H1 (cell line): Measurements from ENCODE around the gene TBC1D22A. TPM values are rescaled to one million over a fixed set of nuclear protein-coding genes. Genes with fewer than 3 reads are reported as not detected.

Experiments
- ATF3 ChIP-seq: IDR thresholded peaks from 2 replicates; pipeline ENCODE4 v1.6.1; 2011; ENCODE audit warnings: low read depth, mild to moderate bottlenecking, low read length; ENCODE audit not compliant: insufficient read depth
- BCL11A ChIP-seq, 2 experiments: IDR thresholded peaks; one replicate each; pipeline ENCODE4 v1.6.1; 2011; ENCODE audit warnings: low read depth in 2 of 2, low read length in 2 of 2, mild to moderate bottlenecking in 2 of 2
- GABPA ChIP-seq: IDR thresholded peaks from 2 replicates; pipeline ENCODE4 v1.6.1; 2011; ENCODE audit warnings: mild to moderate bottlenecking, low read length, moderate library complexity, borderline replicate concordance; ENCODE audit not compliant: insufficient read depth
- KDM1A ChIP-seq: fragments of 200-600, 300-600 bp; sonication (generic); IDR thresholded peaks from 2 replicates; pipeline ENCODE4 v1.7.1; 2016; ENCODE audit warnings: mild to moderate bottlenecking, low read length, borderline replicate concordance
- NRF1 ChIP-seq: IDR thresholded peaks from 2 replicates; pipeline ENCODE4 v1.6.1; 2011; ENCODE audit warnings: mild to moderate bottlenecking, low read depth, low read length, improper control_type of control experiment
- TEAD4 ChIP-seq: IDR thresholded peaks from 2 replicates; pipeline ENCODE4 v1.6.1; 2012; ENCODE audit warnings: low read depth, low read length, inconsistent platforms, mixed read lengths
- polyA plus RNA-seq, 7 experiments: library from polyadenylated mRNA; depleted of rRNA in 3 of 7; stranded (reverse) in 5 of 7; unstranded in 2 of 7; fragments of >200 nt in 5 of 7; fragments of 200-250 nt in 2 of 7; gene quantifications; 1 replicate in 5 of 7; 2 replicates in 1 of 7; 4 replicates in 1 of 7; pipeline versions ENCODE4 v1.2.1 to v1.2.3, GENCODE V29; 2011 to 2013; ENCODE audit warnings: missing spikeins in 2 of 7, mixed read lengths in 2 of 7
- total RNA-seq: library from RNA; stranded (reverse); fragmentation: NEBNext Ultra II Directional; extraction: Animal tissue kit (Norgen Biotek cat#: 25700); gene quantifications from 2 replicates; pipeline ENCODE4 v1.2.1, GENCODE V29; 2021
- TF ChIP-seq, protein P1 (sequence below): fragments of 300-600 bp; sonication (generic); IDR thresholded peaks from 2 replicates; pipeline ENCODE4 v1.7.1; 2012; ENCODE audit warnings: low read length, moderate library complexity, mild to moderate bottlenecking, inconsistent platforms; ENCODE audit not compliant: insufficient replicate concordance

TBC1D22A gene
- total and polyA plus RNA-seq, 2 of the 8 experiments (the other 6 are each of a cell fraction or from before 2014, with no cell fraction given), result 11.9 to 18.4 TPM

DNA sequence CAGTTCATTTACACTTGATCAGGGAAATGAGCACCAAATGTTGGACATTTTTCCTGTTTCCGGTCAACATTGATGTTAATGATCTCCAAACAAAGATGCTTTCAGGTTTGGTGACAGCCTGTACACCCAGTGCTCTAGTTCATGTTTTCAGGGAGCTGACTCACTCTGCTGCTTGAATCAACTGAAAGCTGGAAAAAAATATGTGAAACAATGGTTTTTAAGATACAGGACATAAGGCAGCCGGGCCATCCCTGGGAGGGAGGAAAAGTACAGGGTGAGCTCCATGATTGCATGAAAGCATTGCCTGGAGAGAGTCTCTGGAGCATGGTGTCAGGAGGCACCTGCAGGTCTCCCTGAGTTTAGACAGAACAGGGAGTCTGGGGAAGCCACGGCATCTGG, 259.6 kb downstream of the TBC1D22A start (continued):
- TF ChIP-seq, protein P1, sequence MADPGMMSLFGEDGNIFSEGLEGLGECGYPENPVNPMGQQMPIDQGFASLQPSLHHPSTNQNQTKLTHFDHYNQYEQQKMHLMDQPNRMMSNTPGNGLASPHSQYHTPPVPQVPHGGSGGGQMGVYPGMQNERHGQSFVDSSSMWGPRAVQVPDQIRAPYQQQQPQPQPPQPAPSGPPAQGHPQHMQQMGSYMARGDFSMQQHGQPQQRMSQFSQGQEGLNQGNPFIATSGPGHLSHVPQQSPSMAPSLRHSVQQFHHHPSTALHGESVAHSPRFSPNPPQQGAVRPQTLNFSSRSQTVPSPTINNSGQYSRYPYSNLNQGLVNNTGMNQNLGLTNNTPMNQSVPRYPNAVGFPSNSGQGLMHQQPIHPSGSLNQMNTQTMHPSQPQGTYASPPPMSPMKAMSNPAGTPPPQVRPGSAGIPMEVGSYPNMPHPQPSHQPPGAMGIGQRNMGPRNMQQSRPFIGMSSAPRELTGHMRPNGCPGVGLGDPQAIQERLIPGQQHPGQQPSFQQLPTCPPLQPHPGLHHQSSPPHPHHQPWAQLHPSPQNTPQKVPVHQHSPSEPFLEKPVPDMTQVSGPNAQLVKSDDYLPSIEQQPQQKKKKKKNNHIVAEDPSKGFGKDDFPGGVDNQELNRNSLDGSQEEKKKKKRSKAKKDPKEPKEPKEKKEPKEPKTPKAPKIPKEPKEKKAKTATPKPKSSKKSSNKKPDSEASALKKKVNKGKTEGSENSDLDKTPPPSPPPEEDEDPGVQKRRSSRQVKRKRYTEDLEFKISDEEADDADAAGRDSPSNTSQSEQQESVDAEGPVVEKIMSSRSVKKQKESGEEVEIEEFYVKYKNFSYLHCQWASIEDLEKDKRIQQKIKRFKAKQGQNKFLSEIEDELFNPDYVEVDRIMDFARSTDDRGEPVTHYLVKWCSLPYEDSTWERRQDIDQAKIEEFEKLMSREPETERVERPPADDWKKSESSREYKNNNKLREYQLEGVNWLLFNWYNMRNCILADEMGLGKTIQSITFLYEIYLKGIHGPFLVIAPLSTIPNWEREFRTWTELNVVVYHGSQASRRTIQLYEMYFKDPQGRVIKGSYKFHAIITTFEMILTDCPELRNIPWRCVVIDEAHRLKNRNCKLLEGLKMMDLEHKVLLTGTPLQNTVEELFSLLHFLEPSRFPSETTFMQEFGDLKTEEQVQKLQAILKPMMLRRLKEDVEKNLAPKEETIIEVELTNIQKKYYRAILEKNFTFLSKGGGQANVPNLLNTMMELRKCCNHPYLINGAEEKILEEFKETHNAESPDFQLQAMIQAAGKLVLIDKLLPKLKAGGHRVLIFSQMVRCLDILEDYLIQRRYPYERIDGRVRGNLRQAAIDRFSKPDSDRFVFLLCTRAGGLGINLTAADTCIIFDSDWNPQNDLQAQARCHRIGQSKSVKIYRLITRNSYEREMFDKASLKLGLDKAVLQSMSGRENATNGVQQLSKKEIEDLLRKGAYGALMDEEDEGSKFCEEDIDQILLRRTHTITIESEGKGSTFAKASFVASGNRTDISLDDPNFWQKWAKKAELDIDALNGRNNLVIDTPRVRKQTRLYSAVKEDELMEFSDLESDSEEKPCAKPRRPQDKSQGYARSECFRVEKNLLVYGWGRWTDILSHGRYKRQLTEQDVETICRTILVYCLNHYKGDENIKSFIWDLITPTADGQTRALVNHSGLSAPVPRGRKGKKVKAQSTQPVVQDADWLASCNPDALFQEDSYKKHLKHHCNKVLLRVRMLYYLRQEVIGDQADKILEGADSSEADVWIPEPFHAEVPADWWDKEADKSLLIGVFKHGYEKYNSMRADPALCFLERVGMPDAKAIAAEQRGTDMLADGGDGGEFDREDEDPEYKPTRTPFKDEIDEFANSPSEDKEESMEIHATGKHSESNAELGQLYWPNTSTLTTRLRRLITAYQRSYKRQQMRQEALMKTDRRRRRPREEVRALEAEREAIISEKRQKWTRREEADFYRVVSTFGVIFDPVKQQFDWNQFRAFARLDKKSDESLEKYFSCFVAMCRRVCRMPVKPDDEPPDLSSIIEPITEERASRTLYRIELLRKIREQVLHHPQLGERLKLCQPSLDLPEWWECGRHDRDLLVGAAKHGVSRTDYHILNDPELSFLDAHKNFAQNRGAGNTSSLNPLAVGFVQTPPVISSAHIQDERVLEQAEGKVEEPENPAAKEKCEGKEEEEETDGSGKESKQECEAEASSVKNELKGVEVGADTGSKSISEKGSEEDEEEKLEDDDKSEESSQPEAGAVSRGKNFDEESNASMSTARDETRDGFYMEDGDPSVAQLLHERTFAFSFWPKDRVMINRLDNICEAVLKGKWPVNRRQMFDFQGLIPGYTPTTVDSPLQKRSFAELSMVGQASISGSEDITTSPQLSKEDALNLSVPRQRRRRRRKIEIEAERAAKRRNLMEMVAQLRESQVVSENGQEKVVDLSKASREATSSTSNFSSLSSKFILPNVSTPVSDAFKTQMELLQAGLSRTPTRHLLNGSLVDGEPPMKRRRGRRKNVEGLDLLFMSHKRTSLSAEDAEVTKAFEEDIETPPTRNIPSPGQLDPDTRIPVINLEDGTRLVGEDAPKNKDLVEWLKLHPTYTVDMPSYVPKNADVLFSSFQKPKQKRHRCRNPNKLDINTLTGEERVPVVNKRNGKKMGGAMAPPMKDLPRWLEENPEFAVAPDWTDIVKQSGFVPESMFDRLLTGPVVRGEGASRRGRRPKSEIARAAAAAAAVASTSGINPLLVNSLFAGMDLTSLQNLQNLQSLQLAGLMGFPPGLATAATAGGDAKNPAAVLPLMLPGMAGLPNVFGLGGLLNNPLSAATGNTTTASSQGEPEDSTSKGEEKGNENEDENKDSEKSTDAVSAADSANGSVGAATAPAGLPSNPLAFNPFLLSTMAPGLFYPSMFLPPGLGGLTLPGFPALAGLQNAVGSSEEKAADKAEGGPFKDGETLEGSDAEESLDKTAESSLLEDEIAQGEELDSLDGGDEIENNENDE, result no peak
- TF ChIP-seq BCL11A (IDR thresholded peaks at IDR 0.05; ENCODE audit: low read depth in 2 of 2, low read length in 2 of 2) (no peak), ATF3 (no peak), NRF1 (no peak), TEAD4 (no peak), GABPA (no peak), KDM1A (no peak)
- TF ChIP-seq, all 59 proteins: peak for 0
